Measurements from ENCODE around the gene AGAP1. TPM values are rescaled to one million over a fixed set of nuclear protein-coding genes. Genes with fewer than 3 reads are reported as not detected.

Gene AGAP1
- total RNA-seq, 2 donors from 2014 or later, result 19.1 to 20.8 TPM

DNA sequence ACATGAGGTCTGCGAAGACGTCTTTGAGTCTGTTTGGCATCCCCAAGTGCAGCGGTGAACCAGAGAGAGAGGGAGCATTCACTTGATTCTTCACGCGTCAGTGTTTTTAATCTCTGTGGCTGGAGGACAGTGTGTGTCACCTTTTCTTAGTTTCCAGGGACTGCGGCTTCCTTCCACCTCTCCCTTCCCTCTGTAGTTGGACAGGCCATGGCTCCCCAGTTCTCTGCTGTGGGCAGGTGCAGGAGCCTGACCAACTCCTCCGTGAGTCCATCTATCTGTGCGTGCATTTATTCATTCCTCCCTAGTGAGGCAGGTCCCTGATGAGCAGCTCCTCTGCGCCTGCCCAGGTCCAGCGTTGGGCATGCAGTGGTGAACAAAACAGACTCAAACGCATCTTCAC lies 42.9 kb downstream of the AGAP1 start:
- no peaks in the 10 kb centered on the region for H3K27me3 ChIP-seq (replicated peaks; ENCODE audit: insufficient read depth)
- ATAC-seq (ENCODE audit: insufficient number of reproducible peaks, low FRiP score, low read depth) (no peak), DNase-seq (ENCODE audit: low spot score) (no peak)
- H3K36me3 ChIP-seq, result no peaks in the 10 kb centered on the region
- H3K27ac ChIP-seq, result no peak overlapping the region
- peaks cover 0 to 4% of the 10 kb centered on the region in 2 donors for H3K4me1 ChIP-seq (ENCODE audit: control insufficient read depth in 1 of 2, low read depth in 2 of 2)
- no peak overlapping the region for H3K4me3 ChIP-seq
- TF ChIP-seq, protein P1, sequence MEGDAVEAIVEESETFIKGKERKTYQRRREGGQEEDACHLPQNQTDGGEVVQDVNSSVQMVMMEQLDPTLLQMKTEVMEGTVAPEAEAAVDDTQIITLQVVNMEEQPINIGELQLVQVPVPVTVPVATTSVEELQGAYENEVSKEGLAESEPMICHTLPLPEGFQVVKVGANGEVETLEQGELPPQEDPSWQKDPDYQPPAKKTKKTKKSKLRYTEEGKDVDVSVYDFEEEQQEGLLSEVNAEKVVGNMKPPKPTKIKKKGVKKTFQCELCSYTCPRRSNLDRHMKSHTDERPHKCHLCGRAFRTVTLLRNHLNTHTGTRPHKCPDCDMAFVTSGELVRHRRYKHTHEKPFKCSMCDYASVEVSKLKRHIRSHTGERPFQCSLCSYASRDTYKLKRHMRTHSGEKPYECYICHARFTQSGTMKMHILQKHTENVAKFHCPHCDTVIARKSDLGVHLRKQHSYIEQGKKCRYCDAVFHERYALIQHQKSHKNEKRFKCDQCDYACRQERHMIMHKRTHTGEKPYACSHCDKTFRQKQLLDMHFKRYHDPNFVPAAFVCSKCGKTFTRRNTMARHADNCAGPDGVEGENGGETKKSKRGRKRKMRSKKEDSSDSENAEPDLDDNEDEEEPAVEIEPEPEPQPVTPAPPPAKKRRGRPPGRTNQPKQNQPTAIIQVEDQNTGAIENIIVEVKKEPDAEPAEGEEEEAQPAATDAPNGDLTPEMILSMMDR (IDR thresholded peaks at IDR 0.05), result no peak
- no peaks in the 10 kb centered on the region for H3K9me3 ChIP-seq

DNA sequence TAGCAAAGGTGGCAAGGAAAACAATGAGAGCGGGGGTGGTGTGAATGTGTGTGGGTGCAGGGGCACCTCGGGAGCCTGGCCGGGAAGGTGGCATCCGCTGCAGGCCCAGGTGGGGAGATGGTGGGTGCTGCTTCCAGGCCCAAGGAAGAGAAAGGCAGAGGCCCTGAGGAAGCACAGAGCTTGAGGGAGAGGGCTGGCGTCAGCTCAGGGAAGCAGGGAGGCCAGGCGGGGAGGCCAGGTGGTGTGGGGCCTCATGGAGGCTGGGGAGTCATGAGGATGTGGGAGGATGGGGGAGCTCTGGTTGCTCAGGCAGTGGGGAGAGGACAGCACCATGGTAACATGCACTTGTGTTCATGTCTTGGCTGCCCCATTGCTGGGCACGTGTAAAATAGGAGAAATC lies 43.3 kb downstream of the AGAP1 start:
- ATAC-seq (ENCODE audit: insufficient number of reproducible peaks, low FRiP score, low read depth), result no peak
- H3K36me3 ChIP-seq, result no peaks in the 10 kb centered on the region
- H3K27me3 ChIP-seq (replicated peaks; ENCODE audit: insufficient read depth), result no peaks in the 10 kb centered on the region
- TF ChIP-seq, protein P1 (IDR thresholded peaks at IDR 0.05), result no peak
- H3K4me1 ChIP-seq (ENCODE audit: control insufficient read depth in 1 of 2, low read depth in 2 of 2), result peaks cover 0 to 4% of the 10 kb centered on the region in 2 donors
- no peak overlapping the region for H3K4me3 ChIP-seq
- no peak overlapping the region for H3K27ac ChIP-seq
- DNase-seq (ENCODE audit: low spot score), result no peak
- H3K9me3 ChIP-seq, result no peaks in the 10 kb centered on the region

DNA sequence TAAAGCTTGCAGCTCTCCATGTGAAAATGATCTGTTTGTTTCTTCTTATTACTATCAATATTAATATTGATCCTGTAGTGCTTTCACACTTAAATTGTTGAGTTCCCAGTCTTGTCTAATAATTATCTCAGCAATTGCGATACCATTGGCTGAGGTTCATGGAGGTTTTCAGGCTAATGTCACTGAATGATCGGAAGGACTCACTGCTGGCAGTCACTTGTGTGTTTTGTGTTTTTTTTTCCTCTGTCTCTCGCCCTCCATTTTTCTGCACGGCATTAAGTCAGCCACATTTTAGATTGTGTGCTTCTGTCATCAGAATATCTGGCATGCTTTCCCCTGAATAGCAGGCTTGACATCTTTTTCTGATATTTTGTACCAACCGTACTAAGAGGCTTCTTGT lies 43.7 kb downstream of the AGAP1 start:
- ATAC-seq (ENCODE audit: insufficient number of reproducible peaks, low FRiP score, low read depth) (no peak), DNase-seq (ENCODE audit: low spot score) (no peak)
- no peak overlapping the region for H3K27ac ChIP-seq
- no peaks in the 10 kb centered on the region for H3K9me3 ChIP-seq
- H3K36me3 ChIP-seq, result no peaks in the 10 kb centered on the region
- no peaks in the 10 kb centered on the region for H3K27me3 ChIP-seq (replicated peaks; ENCODE audit: insufficient read depth)
- peaks cover 0 to 4% of the 10 kb centered on the region in 2 donors for H3K4me1 ChIP-seq (ENCODE audit: control insufficient read depth in 1 of 2, low read depth in 2 of 2)
- TF ChIP-seq, protein P1 (IDR thresholded peaks at IDR 0.05), result no peak
- no peak overlapping the region for H3K4me3 ChIP-seq

DNA sequence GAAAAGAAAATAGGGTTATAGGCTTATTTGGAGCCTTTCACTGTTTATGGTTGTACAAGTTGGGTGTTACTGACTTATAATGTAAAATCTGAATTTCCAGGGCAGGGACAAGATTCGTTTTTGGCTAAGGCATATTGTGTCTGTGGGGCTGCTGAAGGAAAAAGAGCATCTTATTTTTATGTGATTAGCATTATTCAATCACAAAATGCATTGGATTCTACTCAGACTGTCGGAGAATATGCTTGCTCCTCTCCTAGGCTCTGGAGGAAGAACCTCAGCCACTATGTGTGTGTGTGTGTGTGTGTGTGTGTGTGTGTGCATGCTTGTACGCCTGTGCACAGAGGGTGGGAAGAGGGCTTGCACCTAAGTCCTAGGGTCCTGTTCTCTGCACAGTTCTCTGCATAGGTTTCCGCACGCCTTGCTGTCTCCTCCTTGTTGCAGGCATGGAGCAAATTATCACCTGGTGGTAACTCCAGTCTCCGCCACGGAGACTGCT lies 44.3 kb downstream of the AGAP1 start:
- Histone ChIP-seq H3K9me3 (no peaks in the 10 kb centered on the region), H3K4me1 (ENCODE audit: control insufficient read depth in 1 of 2, low read depth in 2 of 2) (peaks cover 0 to 4% of the 10 kb centered on the region in 2 donors), H3K27me3 (replicated peaks; ENCODE audit: insufficient read depth) (no peaks in the 10 kb centered on the region), H3K4me3 (no peak overlapping the region), H3K36me3 (no peaks in the 10 kb centered on the region), H3K27ac (no peak overlapping the region)
- TF ChIP-seq, protein P1 (IDR thresholded peaks at IDR 0.05), result no peak
- DNase-seq (ENCODE audit: low spot score) (no peak), ATAC-seq (ENCODE audit: insufficient number of reproducible peaks, low FRiP score, low read depth) (no peak)

DNA sequence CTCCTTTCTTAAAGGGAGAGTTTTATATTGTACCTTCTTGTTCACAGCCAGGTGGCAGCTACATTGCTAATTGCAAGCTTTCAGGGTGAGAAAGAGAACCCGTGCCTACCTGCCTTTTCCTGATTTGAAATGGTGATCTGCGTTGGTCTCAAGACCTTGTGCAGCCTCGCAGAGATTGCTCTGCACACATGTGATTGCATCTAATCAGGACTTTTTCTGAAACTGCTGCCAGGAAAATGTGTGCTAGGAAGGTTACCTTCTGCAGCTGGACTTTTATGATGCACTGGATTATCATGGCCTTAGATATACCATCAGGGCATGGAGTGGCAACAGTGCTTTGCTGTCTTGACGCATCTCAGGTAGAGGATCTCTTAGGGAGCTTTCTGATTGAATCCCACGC lies 45.1 kb downstream of the AGAP1 start:
- Histone ChIP-seq H3K9me3 (no peaks in the 10 kb centered on the region), H3K4me1 (ENCODE audit: control insufficient read depth in 1 of 2, low read depth in 2 of 2) (peaks cover 0 to 4% of the 10 kb centered on the region in 2 donors), H3K27me3 (replicated peaks; ENCODE audit: insufficient read depth) (no peaks in the 10 kb centered on the region), H3K36me3 (no peaks in the 10 kb centered on the region), H3K27ac (no peak overlapping the region), H3K4me3 (no peak overlapping the region)
- ATAC-seq (ENCODE audit: insufficient number of reproducible peaks, low FRiP score, low read depth) (no peak), DNase-seq (ENCODE audit: low spot score) (no peak)
- TF ChIP-seq, protein P1 (IDR thresholded peaks at IDR 0.05), result no peak

Measured in thoracic aorta (tissue), 2 donors.